H1 (cell line): ENCODE data around the gene FRMPD4. TPM values are rescaled to one million over a fixed set of nuclear protein-coding genes. Genes with fewer than 3 reads are reported as not detected.

Experiments used
- CTCF ChIA-PET: fragments of 300-600 bp; sonication (Branson Sonifier 250); formaldehyde crosslinking; loops from one replicate; lab custom pipeline; 2021; ENCODE audit not compliant: partially characterized antibody; lab: Charles Lee
- POLR2A ChIA-PET: fragments of 300-600 bp; sonication (Branson Sonifier 250); formaldehyde crosslinking; loops from one replicate; lab custom pipeline; 2021; ENCODE audit warnings: inconsistent platforms; ENCODE audit not compliant: partially characterized antibody; lab: Charles Lee
- DNase-seq, 2 experiments: peaks; one replicate each; pipeline versions ENCODE4 v3.0.0 to v3.0.0-alpha.2; 2010 to 2022; ENCODE audit warnings: low spot score in 2 of 2, low read depth in 1 of 2, mixed read lengths in 1 of 2
- FAIRE-seq: peaks from 2 replicates; lab custom pipeline; 2011; peaks lifted over from hg19 to GRCh38; lab: Jason Lieb, UNC
- H2AFZ ChIP-seq: 2 replicates; pipeline ENCODE4 v1.8.1; 2012; ENCODE audit warnings: low read length, inconsistent platforms
- H2AK5ac ChIP-seq: 2 replicates; pipeline ENCODE4 v1.6.1; 2013; ENCODE audit warnings: low read depth, low read length
- H2BK120ac ChIP-seq: replicated peaks from 2 replicates; pipeline ENCODE3; 2013; ENCODE audit warnings: low read depth, low read length, inconsistent platforms
- H2BK12ac ChIP-seq: 2 replicates; pipeline ENCODE4 v1.6.1; 2013; ENCODE audit warnings: low read depth, low read length
- H2BK15ac ChIP-seq: 2 replicates; pipeline ENCODE4 v1.6.1; 2013; ENCODE audit warnings: low read length
- H2BK20ac ChIP-seq: 2 replicates; pipeline ENCODE4 v1.6.1; 2013; ENCODE audit warnings: low read length
- H2BK5ac ChIP-seq: 2 replicates; pipeline ENCODE4 v1.6.1; 2013; ENCODE audit warnings: low read depth, low read length
- H3K14ac ChIP-seq: 2 replicates; pipeline ENCODE4 v1.6.1; 2013; ENCODE audit warnings: inconsistent platforms; ENCODE audit not compliant: insufficient read length
- H3K18ac ChIP-seq: 2 replicates; pipeline ENCODE4 v1.6.1; 2013; ENCODE audit warnings: low read length; ENCODE audit errors: extremely low read depth
- H3K23ac ChIP-seq: 2 replicates; pipeline ENCODE4 v1.6.1; 2013; ENCODE audit warnings: inconsistent platforms; ENCODE audit not compliant: insufficient read length
- H3K23me2 ChIP-seq: 2 replicates; pipeline ENCODE4 v1.6.1; 2013; ENCODE audit warnings: low read depth, low read length
- H3K27ac ChIP-seq: 2 replicates; pipeline ENCODE4 v1.6.1; 2011; ENCODE audit warnings: low read depth, low read length, inconsistent platforms
- H3K27me3 ChIP-seq, 4 experiments: replicated peaks in 1 of 4; 1 replicate in 1 of 4; 2 replicates in 3 of 4; pipeline versions ENCODE4 v1.6.1 to v1.8.1; 2011 to 2013; ENCODE audit warnings: low read length in 3 of 4, mild to moderate bottlenecking in 3 of 4, inconsistent platforms in 2 of 4, mixed read lengths in 2 of 4, moderate library complexity in 1 of 4; ENCODE audit not compliant: control insufficient read depth in 3 of 4, insufficient read depth in 3 of 4; ENCODE audit errors: extremely low read depth in 1 of 4
- H3K36me3 ChIP-seq, 4 experiments: 2 replicates each; pipeline versions ENCODE4 v1.6.1 to v1.8.1; 2011 to 2013; ENCODE audit warnings: mild to moderate bottlenecking in 4 of 4, low read length in 3 of 4, moderate library complexity in 2 of 4, control low read depth in 1 of 4, inconsistent platforms in 1 of 4; ENCODE audit not compliant: insufficient read depth in 4 of 4, control insufficient read depth in 2 of 4
- H3K4ac ChIP-seq: replicated peaks from 2 replicates; pipeline ENCODE3; 2013; ENCODE audit warnings: low read length, low read depth, mixed read lengths, inconsistent platforms; ENCODE audit not compliant: insufficient read length
- H3K4me1 ChIP-seq, 4 experiments: replicated peaks in 1 of 4; 1 replicate in 1 of 4; 2 replicates in 3 of 4; pipeline versions ENCODE4 v1.6.1 to v1.8.1; 2011 to 2013; ENCODE audit warnings: low read length in 3 of 4, inconsistent platforms in 2 of 4, mixed read lengths in 1 of 4; ENCODE audit not compliant: insufficient read depth in 4 of 4, control insufficient read depth in 3 of 4
- H3K4me2 ChIP-seq, 2 experiments: 2 replicates each; pipeline versions ENCODE4 v1.6.1 to v1.8.1; 2011 to 2013; ENCODE audit warnings: low read depth in 2 of 2, low read length in 2 of 2, control low read depth in 1 of 2, inconsistent platforms in 1 of 2, mild to moderate bottlenecking in 1 of 2; ENCODE audit not compliant: insufficient read depth in 1 of 2
- H3K4me3 ChIP-seq, 4 experiments: fragments of 200-600, 300-600 bp in 1 of 4; sonication (generic), shearing (Covaris generic), sonication (Bioruptor Twin) in 1 of 4; 2 replicates each; pipeline versions ENCODE4 v1.5.1 to v1.8.1; 2011 to 2016; ENCODE audit warnings: low read length in 4 of 4, low read depth in 3 of 4, control low read depth in 2 of 4, inconsistent platforms in 2 of 4, mild to moderate bottlenecking in 2 of 4, mixed read lengths in 1 of 4, moderate library complexity in 1 of 4; ENCODE audit not compliant: insufficient read depth in 2 of 4; ENCODE audit errors: extremely low read depth in 1 of 4
- H3K56ac ChIP-seq: replicated peaks from 2 replicates; pipeline ENCODE3; 2013; ENCODE audit warnings: low read depth, mild to moderate bottlenecking, mixed read lengths, low read length, inconsistent platforms; ENCODE audit not compliant: insufficient read length
- H3K79me1 ChIP-seq: 2 replicates; pipeline ENCODE4 v1.6.1; 2013; ENCODE audit warnings: low read depth, low read length, control low read depth
- H3K79me2 ChIP-seq, 2 experiments: 2 replicates each; pipeline versions ENCODE4 v1.6.1 to v1.8.1; 2012 to 2013; ENCODE audit warnings: low read length in 2 of 2, mild to moderate bottlenecking in 2 of 2, inconsistent platforms in 1 of 2; ENCODE audit not compliant: insufficient read depth in 2 of 2, control insufficient read depth in 1 of 2
- H3K9ac ChIP-seq, 4 experiments: replicated peaks in 1 of 4; 1 replicate in 1 of 4; 2 replicates in 3 of 4; pipeline versions ENCODE4 v1.6.1 to v1.8.1; 2011 to 2013; ENCODE audit warnings: low read depth in 3 of 4, low read length in 3 of 4, control low read depth in 2 of 4, mild to moderate bottlenecking in 2 of 4, moderate library complexity in 2 of 4, inconsistent platforms in 1 of 4; ENCODE audit errors: extremely low read depth in 1 of 4
- H3K9me3 ChIP-seq, 2 experiments: 2 replicates each; pipeline versions ENCODE4 v1.6.1 to v1.8.1; 2012 to 2013; ENCODE audit warnings: mild to moderate bottlenecking in 2 of 2, moderate library complexity in 2 of 2, control low read depth in 1 of 2, inconsistent platforms in 1 of 2, low read depth in 1 of 2, low read length in 1 of 2, mixed read lengths in 1 of 2; ENCODE audit not compliant: insufficient read depth in 2 of 2
- H4K20me1 ChIP-seq, 2 experiments: replicated peaks in 1 of 2; 2 replicates each; pipeline versions ENCODE3 to v1.8.1; 2011 to 2013; ENCODE audit warnings: inconsistent platforms in 2 of 2, low read length in 2 of 2, mild to moderate bottlenecking in 1 of 2; ENCODE audit not compliant: insufficient read depth in 2 of 2, control insufficient read depth in 1 of 2
- H4K5ac ChIP-seq: 2 replicates; pipeline ENCODE4 v1.6.1; 2013; ENCODE audit warnings: low read length, low read depth, mixed read lengths, inconsistent platforms; ENCODE audit not compliant: insufficient read length
- H4K8ac ChIP-seq: 2 replicates; pipeline ENCODE4 v1.8.0; 2013; ENCODE audit warnings: mild to moderate bottlenecking, moderate library complexity, low read length, inconsistent platforms; ENCODE audit not compliant: insufficient read depth; ENCODE audit errors: extremely low read depth
- H4K91ac ChIP-seq: replicated peaks from 2 replicates; pipeline ENCODE3; 2013; ENCODE audit warnings: low read length, mixed read lengths, inconsistent platforms; ENCODE audit not compliant: insufficient read length
- ASH2L ChIP-seq: fragments of 200-600, 300-600 bp; sonication (generic); IDR thresholded peaks from one replicate; pipeline ENCODE4 v1.7.1; 2017; ENCODE audit warnings: low read length
- CHD1 ChIP-seq: IDR thresholded peaks from 2 replicates; pipeline ENCODE4 v1.6.1; 2012; ENCODE audit warnings: low read depth, low read length, improper control_type of control experiment
- CTBP2 ChIP-seq: IDR thresholded peaks from 2 replicates; pipeline ENCODE4 v1.7.0; 2011; ENCODE audit warnings: borderline replicate concordance, mild to moderate bottlenecking, moderate library complexity, mixed read lengths, low read length; ENCODE audit not compliant: insufficient read depth, insufficient read length
- FOSL1 ChIP-seq: IDR thresholded peaks from 2 replicates; pipeline ENCODE4 v1.6.1; 2011; ENCODE audit warnings: mild to moderate bottlenecking, low read depth, low read length, moderate library complexity; ENCODE audit not compliant: insufficient read depth
- HDAC6 ChIP-seq: IDR thresholded peaks from one replicate; pipeline ENCODE4 v1.7.1; 2012; ENCODE audit warnings: low read depth, mild to moderate bottlenecking, inconsistent platforms, low read length, moderate library complexity
- MAX ChIP-seq: IDR thresholded peaks from 2 replicates; pipeline ENCODE4 v1.6.1; 2012; ENCODE audit warnings: inconsistent platforms
- POLR2AphosphoS5 ChIP-seq: IDR thresholded peaks from 2 replicates; pipeline ENCODE4 v1.6.1; 2011; ENCODE audit warnings: low read depth, low read length
- RAD21 ChIP-seq, 2 experiments: IDR thresholded peaks in 1 of 2; conservative IDR thresholded peaks in 1 of 2; 2 replicates each; pipeline ENCODE4 v1.6.1; 2011; ENCODE audit warnings: low read depth in 2 of 2, low read length in 2 of 2, improper control_type of control experiment in 1 of 2, inconsistent platforms in 1 of 2, mild to moderate bottlenecking in 1 of 2, moderate library complexity in 1 of 2
- RBBP5 ChIP-seq: IDR thresholded peaks from 2 replicates; pipeline ENCODE4 v1.7.1; 2012; ENCODE audit warnings: low read depth, mild to moderate bottlenecking, inconsistent platforms, low read length, moderate library complexity, borderline replicate concordance
- SP1 ChIP-seq: IDR thresholded peaks from 2 replicates; pipeline ENCODE4 v1.6.1; 2011; ENCODE audit warnings: low read depth, low read length
- SRF ChIP-seq: IDR thresholded peaks from 2 replicates; pipeline ENCODE4 v1.6.1; 2011; ENCODE audit warnings: mild to moderate bottlenecking, low read depth, low read length, moderate library complexity
- TAF7 ChIP-seq: optimal IDR thresholded peaks from 2 replicates; pipeline ENCODE3; 2011; ENCODE audit warnings: low read depth, mild to moderate bottlenecking, inconsistent platforms, low read length, moderate library complexity, borderline replicate concordance
- WGBS, 2 experiments: shearing (Covaris generic) in 1 of 2; methylation state at CpG; one replicate each; pipeline versions ENCODE4 v1.1.6 to v1.1.7; 2013 to 2015; ENCODE audit warnings: low lambda C conversion rate in 2 of 2, mixed read lengths in 2 of 2, inconsistent platforms in 1 of 2, low coverage in 1 of 2, missing lambda C conversion rate in 1 of 2; ENCODE audit not compliant: insufficient replicate concordance in 2 of 2, insufficient coverage in 1 of 2, insufficient read length in 1 of 2; ENCODE audit errors: extremely low coverage in 1 of 2, missing lambda C conversion rate in 1 of 2; 5-methylcytosine and 5-hydroxymethylcytosine counted together
- polyA plus RNA-seq, 7 experiments: library from polyadenylated mRNA; depleted of rRNA in 3 of 7; stranded (reverse) in 5 of 7; unstranded in 2 of 7; fragments of >200 nt in 5 of 7; fragments of 200-250 nt in 2 of 7; gene quantifications; 1 replicate in 5 of 7; 2 replicates in 1 of 7; 4 replicates in 1 of 7; pipeline versions ENCODE4 v1.2.1 to v1.2.3, GENCODE V29; 2011 to 2013; ENCODE audit warnings: missing spikeins in 2 of 7, mixed read lengths in 2 of 7
- total RNA-seq: library from RNA; stranded (reverse); fragmentation: NEBNext Ultra II Directional; extraction: Animal tissue kit (Norgen Biotek cat#: 25700); gene quantifications from 2 replicates; pipeline ENCODE4 v1.2.1, GENCODE V29; 2021

FRMPD4 gene
- total and polyA plus RNA-seq, 2 of the 8 experiments (the other 6 are each of a cell fraction or from before 2014, with no cell fraction given), result 0.02 to 0.37 TPM

DNA sequence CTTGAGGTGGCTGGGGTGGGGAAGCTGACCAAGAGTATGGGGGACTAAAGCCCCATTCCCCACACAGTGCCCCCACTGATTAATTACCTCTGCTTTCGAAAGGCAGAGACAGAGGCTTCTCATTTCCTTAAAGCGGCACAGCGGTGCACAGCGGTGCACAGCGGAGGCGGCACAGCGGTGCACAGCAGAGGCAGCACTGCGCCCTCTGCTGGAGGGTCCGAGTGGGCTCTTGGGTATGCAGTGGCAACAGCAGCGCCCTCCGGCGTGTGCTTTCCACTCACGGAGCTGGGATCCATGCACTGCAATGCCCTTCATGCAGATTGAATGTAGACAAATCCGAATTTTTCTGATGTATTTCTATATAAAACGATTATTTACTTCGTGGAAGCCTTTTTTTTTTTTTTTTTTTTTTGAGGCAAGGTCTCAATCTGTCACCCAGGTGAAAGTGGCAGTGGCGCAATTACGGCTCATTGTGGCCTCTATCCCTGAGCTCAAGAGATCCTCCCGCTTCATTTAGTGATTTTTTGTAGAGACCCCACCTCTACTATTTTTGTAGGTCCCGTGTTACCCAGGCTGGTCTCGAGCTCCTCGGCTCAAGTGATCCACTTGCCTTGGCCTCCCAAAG lies 633.3 kb downstream of the FRMPD4 start:
- peak overlapping the region in 1 of 2 experiments; percentile 53; a peak in 2 of 4 replicates for H3K4me2 ChIP-seq
- H2BK12ac ChIP-seq, result no peak overlapping the region
- no peak for FAIRE-seq
- H3K23ac ChIP-seq, result no peak overlapping the region
- no peak overlapping the region for H3K9ac ChIP-seq
- 30% methylated on average over 19 of the region's 22 CpGs; no CpG with 5 or more reads in 1 of the 2 experiments for WGBS, 2 experiments
- H3K36me3 ChIP-seq, result no peaks in the 10 kb centered on the region
- no peak overlapping the region for H4K5ac ChIP-seq
- H3K4me1 ChIP-seq, result no peaks in the 10 kb centered on the region
- H2BK5ac ChIP-seq, result no peak overlapping the region
- no peak overlapping the region for H4K91ac ChIP-seq
- no peak overlapping the region for H2BK120ac ChIP-seq
- no peaks in the 10 kb centered on the region for H3K79me2 ChIP-seq
- no peak overlapping the region for H4K8ac ChIP-seq
- H2AK5ac ChIP-seq, result no peak overlapping the region
- no peak overlapping the region for H3K14ac ChIP-seq
- no peak overlapping the region for H3K27ac ChIP-seq
- DNase-seq, result peak in 1 of 2 experiments; percentile 66
- H2BK20ac ChIP-seq, result no peak overlapping the region
- no peaks in the 10 kb centered on the region for H4K20me1 ChIP-seq
- H3K4me3 ChIP-seq, result peak overlapping the region in 1 of 4 experiments; percentile 10; a peak in 1 of 8 replicates
- no peak overlapping the region for H3K56ac ChIP-seq
- no peak overlapping the region for H2AFZ ChIP-seq
- no peaks in the 10 kb centered on the region for H3K23me2 ChIP-seq
- no peaks in the 10 kb centered on the region for H3K27me3 ChIP-seq
- no peak overlapping the region for H3K4ac ChIP-seq
- H3K79me1 ChIP-seq, result no peaks in the 10 kb centered on the region
- no peaks in the 10 kb centered on the region for H3K9me3 ChIP-seq
- H3K18ac ChIP-seq, result no peak overlapping the region
- no peak overlapping the region for H2BK15ac ChIP-seq
- CTCF ChIA-PET, result interaction anchor here (0.6 to 3.9 kb wide), 33 partner anchors 9 to 694 kb away, joined by 3 to 43 read pairs (median 4); partner anchors contain the start of gene PRPS2
- POLR2A ChIA-PET, result no interaction called here
- TF ChIP-seq TAF7 (peak; percentile 48), SP1 (no peak), RBBP5 (no peak), SRF (no peak), FOSL1 (no peak), ASH2L (peak; percentile 26), CTBP2 (no peak), MAX (no peak), HDAC6 (no peak), CHD1 (no peak), RAD21 (IDR thresholded peaks at IDR 0.05 in 1 of 2, conservative IDR thresholded peaks at IDR 0.05 in 1 of 2; ENCODE audit: low read depth in 2 of 2, low read length in 2 of 2) (peak; percentile 48 to 71; a peak in 3 of 4 replicates), POLR2AphosphoS5 (no peak)
